ENCODE data around the gene CYP4F22. TPM values are rescaled to one million over a fixed set of nuclear protein-coding genes. Genes with fewer than 3 reads are reported as not detected.
"Not testable (repeated sequence)": the region's sequence is repeated elsewhere in the genome, so short reads cannot be mapped to it uniquely, and the experiment has no call there.

Gene CYP4F22
- polyA plus RNA-seq, 3 donors = 0.08 to 1.1 (median 0.33) TPM

- Histone ChIP-seq H3K4me1 (ENCODE audit: control insufficient read depth in 1 of 2, insufficient read depth in 2 of 2, low read length in 2 of 2) (peaks cover 79 to 83% of the 10 kb centered on the region in 2 donors), H3K27me3 (ENCODE audit: control insufficient read depth in 2 of 2, insufficient read depth in 2 of 2, low read length in 2 of 2) (no peaks in the 10 kb centered on the region), H3K79me2 (ENCODE audit: insufficient read depth, low read length) (no peaks in the 10 kb centered on the region), H2AFZ (ENCODE audit: insufficient read depth, low read depth, low read length, poor library complexity, severe bottlenecking) (no peak overlapping the region), H4K20me1 (ENCODE audit: insufficient read depth, low read length) (no peaks in the 10 kb centered on the region), H3K4me2 (replicated peaks; ENCODE audit: extremely low read depth, low read length, poor library complexity, severe bottlenecking) (peak overlapping the region; percentile 7), H3K9me3 (replicated peaks in 1 of 2; ENCODE audit: control insufficient read depth in 1 of 2, insufficient read depth in 1 of 2, low read length in 2 of 2) (peaks cover 4 to 9% of the 10 kb centered on the region in 2 donors), H3K36me3 (replicated peaks in 1 of 2; ENCODE audit: control insufficient read depth in 1 of 2, insufficient read depth in 2 of 2, low read length in 2 of 2) (no peaks in the 10 kb centered on the region), H3K9ac (ENCODE audit: insufficient read depth, low read length, poor library complexity, severe bottlenecking) (no peak overlapping the region), H3K27ac (ENCODE audit: low read depth in 1 of 2, low read length in 2 of 2) (peak overlapping the region in 1 of 2 donors; percentile 20), H3K4me3 (replicated peaks in 1 of 3; ENCODE audit: low read depth in 2 of 3, low read length in 3 of 3) (peak overlapping the region in 1 of 3 experiments; percentile 14)
- no peak for TF ChIP-seq CTCF (IDR thresholded peaks at IDR 0.05)
- H3K36me3 Mint-ChIP-seq = peaks cover 0 to 3% of the 10 kb centered on the region in 2 donors
- H3K4me1 Mint-ChIP-seq = peaks cover 82% of the 10 kb centered on the region
- peaks cover 0 to 2% (median 0%) of the 10 kb centered on the region in 3 donors for H3K27me3 Mint-ChIP-seq (ENCODE audit: low read depth in 3 of 3)
- no peak overlapping the region for H3K4me3 Mint-ChIP-seq
- peak overlapping the region in 5 of 7 donors; percentile 2 to 76 (median 9) for H3K27ac Mint-ChIP-seq
- intact Hi-C loops (cut with micrococcal nuclease) = no loop called here
- DNase-seq = no peak
- WGBS (ENCODE audit: insufficient coverage) = 87% methylated on average over 3 of the region's 5 CpGs
- peaks cover 6 to 23% (median 9%) of the 10 kb centered on the region in 7 donors for H3K9me3 Mint-ChIP-seq
Measured at GRCh38 chr19:15589760-15590451, 81.6 kb downstream of the CYP4F22 start.

GRCh38 chr19:15591796-15592195, 83.5 kb downstream of the CYP4F22 start:
- H3K79me2 ChIP-seq (ENCODE audit: insufficient read depth, low read length) = no peaks in the 10 kb centered on the region
- no peak for TF ChIP-seq CTCF (IDR thresholded peaks at IDR 0.05)
- H3K9me3 Mint-ChIP-seq = peaks cover 8 to 26% (median 10%) of the 10 kb centered on the region in 7 donors
- peaks cover 84 to 87% of the 10 kb centered on the region in 2 donors for H3K4me1 ChIP-seq (ENCODE audit: control insufficient read depth in 1 of 2, insufficient read depth in 2 of 2, low read length in 2 of 2)
- H3K9ac ChIP-seq (ENCODE audit: insufficient read depth, low read length, poor library complexity, severe bottlenecking) = no peak overlapping the region
- H3K36me3 Mint-ChIP-seq = peaks cover 0 to 3% of the 10 kb centered on the region in 2 donors
- H3K4me2 ChIP-seq (replicated peaks; ENCODE audit: extremely low read depth, low read length, poor library complexity, severe bottlenecking) = no peak overlapping the region
- 44% methylated on average over 2 of the region's 4 CpGs for WGBS (ENCODE audit: insufficient coverage)
- H3K27ac Mint-ChIP-seq = peak overlapping the region in 5 of 7 donors; percentile 28 to 86 (median 64)
- no peaks in the 10 kb centered on the region for H3K36me3 ChIP-seq (replicated peaks in 1 of 2; ENCODE audit: control insufficient read depth in 1 of 2, insufficient read depth in 2 of 2, low read length in 2 of 2)
- DNase-seq = no peak
- H2AFZ ChIP-seq (ENCODE audit: insufficient read depth, low read depth, low read length, poor library complexity, severe bottlenecking) = no peak overlapping the region
- peaks cover 4 to 9% of the 10 kb centered on the region in 2 donors for H3K9me3 ChIP-seq (replicated peaks in 1 of 2; ENCODE audit: control insufficient read depth in 1 of 2, insufficient read depth in 1 of 2, low read length in 2 of 2)
- no peaks in the 10 kb centered on the region for H3K27me3 ChIP-seq (ENCODE audit: control insufficient read depth in 2 of 2, insufficient read depth in 2 of 2, low read length in 2 of 2)
- no peak overlapping the region for H3K4me3 Mint-ChIP-seq
- no peaks in the 10 kb centered on the region for H4K20me1 ChIP-seq (ENCODE audit: insufficient read depth, low read length)
- intact Hi-C loops (cut with micrococcal nuclease) = no loop called here
- H3K27me3 Mint-ChIP-seq (ENCODE audit: low read depth in 3 of 3) = peaks cover 0 to 2% (median 0%) of the 10 kb centered on the region in 3 donors
- H3K27ac ChIP-seq (ENCODE audit: low read depth in 1 of 2, low read length in 2 of 2) = no peak overlapping the region
- H3K4me3 ChIP-seq (replicated peaks in 1 of 3; ENCODE audit: low read depth in 2 of 3, low read length in 3 of 3) = no peak overlapping the region
- peaks cover 83% of the 10 kb centered on the region for H3K4me1 Mint-ChIP-seq

GRCh38 chr19:15592506-15592905, 84.2 kb downstream of the CYP4F22 start:
- H3K4me1 ChIP-seq (ENCODE audit: control insufficient read depth in 1 of 2, insufficient read depth in 2 of 2, low read length in 2 of 2) = peaks cover 76 to 80% of the 10 kb centered on the region in 2 donors
- H3K9me3 ChIP-seq (replicated peaks in 1 of 2; ENCODE audit: control insufficient read depth in 1 of 2, insufficient read depth in 1 of 2, low read length in 2 of 2); H3K4me3 ChIP-seq (replicated peaks in 1 of 3; ENCODE audit: low read depth in 2 of 3, low read length in 3 of 3); H3K9ac ChIP-seq (ENCODE audit: insufficient read depth, low read length, poor library complexity, severe bottlenecking); H3K27ac ChIP-seq (ENCODE audit: low read depth in 1 of 2, low read length in 2 of 2); H3K4me2 ChIP-seq (replicated peaks; ENCODE audit: extremely low read depth, low read length, poor library complexity, severe bottlenecking); H3K36me3 ChIP-seq (replicated peaks in 1 of 2; ENCODE audit: control insufficient read depth in 1 of 2, insufficient read depth in 2 of 2, low read length in 2 of 2); H3K79me2 ChIP-seq (ENCODE audit: insufficient read depth, low read length); H4K20me1 ChIP-seq (ENCODE audit: insufficient read depth, low read length); H3K36me3 Mint-ChIP-seq; H3K27me3 Mint-ChIP-seq (ENCODE audit: low read depth in 3 of 3); H3K4me3 Mint-ChIP-seq; H3K27me3 ChIP-seq (ENCODE audit: control insufficient read depth in 2 of 2, insufficient read depth in 2 of 2, low read length in 2 of 2); intact Hi-C loops (cut with micrococcal nuclease); H2AFZ ChIP-seq (ENCODE audit: insufficient read depth, low read depth, low read length, poor library complexity, severe bottlenecking): not testable (repeated sequence)
- DNase-seq = peak in 2 of 3 donors; percentile 58 to 76
- WGBS (ENCODE audit: insufficient coverage) = no CpG with 5 or more reads among the region's 5 CpGs
- peaks cover 78% of the 10 kb centered on the region for H3K4me1 Mint-ChIP-seq
- H3K9me3 Mint-ChIP-seq = peaks cover 8 to 30% (median 14%) of the 10 kb centered on the region in 7 donors
- peak overlapping the region; percentile 62 to 86 (median 66) for H3K27ac Mint-ChIP-seq

Data from CD14-positive monocyte (primary cell).